ELR (cell line): ENCODE data around the gene SPG21.
"Not testable (repeated sequence)": the region's sequence is repeated elsewhere in the genome, so short reads cannot be mapped to it uniquely, and the experiment has no call there.

Experiments
- DNase-seq: peaks from one replicate; pipeline ENCODE4 v3.0.0-alpha.2; 2015; ENCODE audit warnings: low read depth

SPG21 gene

GRCh38 chr15:64989416-64990167 lies at the start of gene SPG21:
Gene SPG21 (minus strand): TSS chr15:64989914. CDS start chr15:64983569, 6,345 bp downstream.
- peak; percentile 92 for DNase-seq

- DNase-seq: no peak
Measured at GRCh38 chr15:65038836-65039235, 49.1 kb upstream of the SPG21 start.

GRCh38 chr15:65038428-65038827 lies 48.7 kb upstream of the SPG21 start:
- no peak for DNase-seq

- DNase-seq: no peak
Measured at GRCh38 chr15:65037309-65037708, 47.6 kb upstream of the SPG21 start.

- no peak for DNase-seq
Measured at GRCh38 chr15:65034719-65035118, 45.0 kb upstream of the SPG21 start.

GRCh38 chr15:65033659-65034269 lies 44.0 kb upstream of the SPG21 start:
- peak; percentile 74 for DNase-seq

GRCh38 chr15:65032801-65033537 lies 43.3 kb upstream of the SPG21 start:
- peak; percentile 87 for DNase-seq

- DNase-seq: no peak
Measured at GRCh38 chr15:65029736-65030208, 40.1 kb upstream of the SPG21 start.

GRCh38 chr15:65028921-65029735 lies 39.4 kb upstream of the SPG21 start, which contains the start of gene MTFMT:
Gene MTFMT (minus strand): TSS chr15:65029639. CDS start chr15:65029613, 26 bp downstream.
- peak; percentile 82 for DNase-seq

GRCh38 chr15:65028338-65028737 lies 38.6 kb upstream of the SPG21 start:
- DNase-seq: no peak

GRCh38 chr15:65027593-65027992 lies 37.9 kb upstream of the SPG21 start:
- DNase-seq: no peak

GRCh38 chr15:65026756-65027155 lies 37.0 kb upstream of the SPG21 start:
- no peak for DNase-seq

- no peak for DNase-seq
Measured at GRCh38 chr15:65021488-65021887, 31.8 kb upstream of the SPG21 start.

- DNase-seq: peak; percentile 27
Measured at GRCh38 chr15:65020419-65020818, 30.7 kb upstream of the SPG21 start.

- DNase-seq: not testable (repeated sequence)
Measured at GRCh38 chr15:65011198-65011597, 21.5 kb upstream of the SPG21 start.

GRCh38 chr15:65008983-65009382 lies 19.3 kb upstream of the SPG21 start:
- no peak for DNase-seq

- DNase-seq: no peak
Measured at GRCh38 chr15:65006876-65007275, 17.2 kb upstream of the SPG21 start.

GRCh38 chr15:65004993-65005392 lies 15.3 kb upstream of the SPG21 start:
- no peak for DNase-seq

- no peak for DNase-seq
Measured at GRCh38 chr15:64997745-64998375, 8.1 kb upstream of the SPG21 start.

GRCh38 chr15:64997066-64997465 lies 7.4 kb upstream of the SPG21 start:
- DNase-seq: no peak

GRCh38 chr15:64993290-64993689 lies 3.6 kb upstream of the SPG21 start:
- DNase-seq: no peak
